ENCODE measurements around the gene MFSD6L.
"Not testable (repeated sequence)": the region's sequence is repeated elsewhere in the genome, so short reads cannot be mapped to it uniquely, and the experiment has no call there.

The MFSD6L gene

GRCh38 chr17:8826808-8827435 lies 27.8 kb upstream of the MFSD6L start:
- DNase-seq (ENCODE audit: low read depth in 2 of 2, low spot score in 1 of 2) = no peak

- no peak for DNase-seq (ENCODE audit: low read depth in 2 of 2, low spot score in 1 of 2)
Observed at GRCh38 chr17:8825802-8826201, 26.6 kb upstream of the MFSD6L start.

- no peak for DNase-seq (ENCODE audit: low read depth in 2 of 2, low spot score in 1 of 2)
Observed at GRCh38 chr17:8823279-8823678, 24.1 kb upstream of the MFSD6L start.

GRCh38 chr17:8822401-8823035 lies 23.4 kb upstream of the MFSD6L start:
- DNase-seq (ENCODE audit: low read depth in 2 of 2, low spot score in 1 of 2) = no peak

- DNase-seq (ENCODE audit: low read depth in 2 of 2, low spot score in 1 of 2) = no peak
Observed at GRCh38 chr17:8821446-8822105, 22.4 kb upstream of the MFSD6L start.

- no peak for DNase-seq (ENCODE audit: low read depth in 2 of 2, low spot score in 1 of 2)
Observed at GRCh38 chr17:8820311-8821010, 21.3 kb upstream of the MFSD6L start.

- no peak for DNase-seq (ENCODE audit: low read depth in 2 of 2, low spot score in 1 of 2)
Observed at GRCh38 chr17:8818654-8819330, 19.6 kb upstream of the MFSD6L start.

GRCh38 chr17:8818047-8818446 lies 18.9 kb upstream of the MFSD6L start:
- no peak for DNase-seq (ENCODE audit: low read depth in 2 of 2, low spot score in 1 of 2)

- DNase-seq (ENCODE audit: low read depth in 2 of 2, low spot score in 1 of 2) = no peak
Observed at GRCh38 chr17:8806926-8807550, 7.9 kb upstream of the MFSD6L start.

GRCh38 chr17:8806253-8806925 lies 7.2 kb upstream of the MFSD6L start:
- DNase-seq (ENCODE audit: low read depth in 2 of 2, low spot score in 1 of 2) = no peak

GRCh38 chr17:8805396-8805795 lies 6.2 kb upstream of the MFSD6L start:
- not testable (repeated sequence) for DNase-seq (ENCODE audit: low read depth in 2 of 2, low spot score in 1 of 2)

- no peak for DNase-seq (ENCODE audit: low read depth in 2 of 2, low spot score in 1 of 2)
Observed at GRCh38 chr17:8803531-8804420, 4.6 kb upstream of the MFSD6L start.

GRCh38 chr17:8801135-8801840 lies 2.1 kb upstream of the MFSD6L start:
- no peak for DNase-seq (ENCODE audit: low read depth in 2 of 2, low spot score in 1 of 2)

- DNase-seq (ENCODE audit: low read depth in 2 of 2, low spot score in 1 of 2) = no peak
Observed at GRCh38 chr17:8800656-8801055, 1.5 kb upstream of the MFSD6L start.

- no peak for DNase-seq (ENCODE audit: low read depth in 2 of 2, low spot score in 1 of 2)
Observed at GRCh38 chr17:8799570-8800212, 526 bp upstream of the MFSD6L start.

- DNase-seq (ENCODE audit: low read depth in 2 of 2, low spot score in 1 of 2) = no peak
Observed at GRCh38 chr17:8798176-8798845, 854 bp downstream of the MFSD6L start.

GRCh38 chr17:8797621-8798175 lies 1.5 kb downstream of the MFSD6L start:
- no peak for DNase-seq (ENCODE audit: low read depth in 2 of 2, low spot score in 1 of 2)

Data from stimulated activated CD8-positive, alpha-beta memory T cell treated with anti-CD3 and anti-CD28 coated beads, Interleukin-4, amount 100 ng/mL, for 1 hour (primary cell).